SU-DHL-6 (cell line): ENCODE results near the gene CAPN5.

Source experiments
- H2AFZ ChIP-seq: fragments of 200-600 bp; sonication (generic); 2 replicates; pipeline ENCODE4 v1.6.1; 2014; ENCODE audit warnings: low read depth, mild to moderate bottlenecking, moderate library complexity, mixed read lengths, antibody characterized with exemption, low read length; ENCODE audit not compliant: severe bottlenecking
- H3F3A ChIP-seq: fragments of 200-600 bp; shearing (Covaris generic); 2 replicates; pipeline ENCODE4 v1.6.0; 2016; ENCODE audit warnings: antibody characterized with exemption, mild to moderate bottlenecking; ENCODE audit not compliant: insufficient read depth
- H3K27ac ChIP-seq: fragments of 200-600 bp; sonication (generic); 2 replicates; pipeline ENCODE4 v1.5.1; 2016; ENCODE audit warnings: low read depth, mild to moderate bottlenecking, low read length, moderate library complexity, mixed read lengths
- H3K27me3 ChIP-seq: fragments of 200-600 bp; sonication (generic), shearing (Covaris generic); 2 replicates; pipeline ENCODE4 v1.6.0; 2014; ENCODE audit warnings: mild to moderate bottlenecking, low read length
- H3K36me3 ChIP-seq: fragments of 200-600 bp; sonication (generic); 2 replicates; pipeline ENCODE4 v1.6.1; 2014; ENCODE audit warnings: mild to moderate bottlenecking, low read length, mixed read lengths
- H3K4me2 ChIP-seq: fragments of 300-600, 200-600 bp; shearing (Covaris generic), sonication (generic); 2 replicates; pipeline ENCODE4 v1.6.0; 2014; ENCODE audit warnings: low read length, low read depth, mild to moderate bottlenecking; ENCODE audit not compliant: poor library complexity, severe bottlenecking
- H3K4me3 ChIP-seq: fragments of 200-600 bp; sonication (generic); 2 replicates; pipeline ENCODE4 v1.5.1; 2014; ENCODE audit warnings: antibody characterized with exemption, low read length, mild to moderate bottlenecking, mixed read lengths; ENCODE audit not compliant: insufficient read depth, poor library complexity, severe bottlenecking
- H3K79me2 ChIP-seq: fragments of 200-600 bp; sonication (generic); 2 replicates; pipeline ENCODE4 v1.6.1; 2014; ENCODE audit warnings: mild to moderate bottlenecking, low read length, moderate library complexity; ENCODE audit not compliant: insufficient read depth
- H3K9ac ChIP-seq: fragments of 200-600 bp; sonication (generic); 2 replicates; pipeline ENCODE4 v1.7.0; 2014; ENCODE audit warnings: mild to moderate bottlenecking, low read length
- H3K9me2 ChIP-seq: fragments of 200-600 bp; sonication (generic); replicated peaks from 2 replicates; pipeline ENCODE4 v1.6.1; 2014; ENCODE audit warnings: low read length; ENCODE audit not compliant: insufficient read depth
- H3K9me3 ChIP-seq: fragments of 200-600 bp; sonication (generic); 2 replicates; pipeline ENCODE4 v1.6.1; 2014; ENCODE audit warnings: low read length, mixed read lengths; ENCODE audit not compliant: insufficient read depth
- H4K20me1 ChIP-seq: fragments of 200-600 bp; sonication (generic); 2 replicates; pipeline ENCODE4 v1.6.1; 2014; ENCODE audit warnings: low read depth, mild to moderate bottlenecking, antibody characterized with exemption, low read length, moderate library complexity, mixed read lengths
- EZH2phosphoT487 ChIP-seq: fragments of 200-600 bp; sonication (generic), shearing (Covaris generic); conservative IDR thresholded peaks from 2 replicates; pipeline ENCODE4 v1.6.1; 2018; ENCODE audit warnings: mild to moderate bottlenecking, antibody characterized with exemption, low read length, moderate library complexity, mixed read lengths
- TF ChIP-seq, protein P1 (sequence below): fragments of 200-600 bp; sonication (generic); IDR thresholded peaks from one replicate; pipeline ENCODE4 v1.5.1; 2017; ENCODE audit warnings: antibody characterized with exemption, mild to moderate bottlenecking, low read length, moderate library complexity; ENCODE audit not compliant: insufficient read depth, poor library complexity, severe bottlenecking

CAPN5 gene

DNA sequence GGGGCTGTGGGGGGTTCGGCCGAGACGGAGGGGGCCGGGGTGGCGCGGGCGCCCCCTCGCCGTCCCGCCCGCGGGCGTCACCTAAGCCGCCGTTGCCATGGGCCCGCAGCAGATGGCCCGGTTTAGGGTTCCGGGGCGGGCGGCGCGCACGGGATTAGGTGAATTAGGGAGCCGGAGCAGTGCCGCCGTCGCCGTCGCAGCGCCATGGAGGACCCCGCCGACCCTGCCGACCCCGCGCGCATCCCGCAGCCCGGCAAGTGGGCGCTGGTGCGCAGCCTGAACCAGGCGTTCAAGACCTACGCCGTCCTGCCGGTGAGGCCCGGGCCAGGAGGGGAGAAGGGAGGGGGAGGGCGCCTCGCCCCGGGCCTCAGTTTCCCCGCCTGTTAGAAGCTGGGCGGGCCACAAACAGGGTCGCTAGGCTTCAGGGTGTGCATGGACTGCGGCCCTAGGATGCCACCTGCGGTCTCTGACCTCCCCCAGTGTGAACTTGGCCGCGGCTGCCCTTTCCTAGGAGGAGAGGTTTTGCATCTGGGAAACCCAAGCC lies 71.4 kb downstream of the CAPN5 start:
- no peak for TF ChIP-seq EZH2phosphoT487
- TF ChIP-seq, protein P1, sequence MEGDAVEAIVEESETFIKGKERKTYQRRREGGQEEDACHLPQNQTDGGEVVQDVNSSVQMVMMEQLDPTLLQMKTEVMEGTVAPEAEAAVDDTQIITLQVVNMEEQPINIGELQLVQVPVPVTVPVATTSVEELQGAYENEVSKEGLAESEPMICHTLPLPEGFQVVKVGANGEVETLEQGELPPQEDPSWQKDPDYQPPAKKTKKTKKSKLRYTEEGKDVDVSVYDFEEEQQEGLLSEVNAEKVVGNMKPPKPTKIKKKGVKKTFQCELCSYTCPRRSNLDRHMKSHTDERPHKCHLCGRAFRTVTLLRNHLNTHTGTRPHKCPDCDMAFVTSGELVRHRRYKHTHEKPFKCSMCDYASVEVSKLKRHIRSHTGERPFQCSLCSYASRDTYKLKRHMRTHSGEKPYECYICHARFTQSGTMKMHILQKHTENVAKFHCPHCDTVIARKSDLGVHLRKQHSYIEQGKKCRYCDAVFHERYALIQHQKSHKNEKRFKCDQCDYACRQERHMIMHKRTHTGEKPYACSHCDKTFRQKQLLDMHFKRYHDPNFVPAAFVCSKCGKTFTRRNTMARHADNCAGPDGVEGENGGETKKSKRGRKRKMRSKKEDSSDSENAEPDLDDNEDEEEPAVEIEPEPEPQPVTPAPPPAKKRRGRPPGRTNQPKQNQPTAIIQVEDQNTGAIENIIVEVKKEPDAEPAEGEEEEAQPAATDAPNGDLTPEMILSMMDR, result no peak
- H3K27me3 ChIP-seq, result no peaks in the 10 kb centered on the region
- H2AFZ ChIP-seq, result no peak overlapping the region
- no peaks in the 10 kb centered on the region for H3F3A ChIP-seq
- no peak overlapping the region for H3K9ac ChIP-seq
- H3K9me2 ChIP-seq, result no peaks in the 10 kb centered on the region
- no peaks in the 10 kb centered on the region for H3K36me3 ChIP-seq
- H3K27ac ChIP-seq, result no peak overlapping the region
- no peak overlapping the region for H3K4me2 ChIP-seq
- H3K79me2 ChIP-seq, result no peaks in the 10 kb centered on the region
- no peak overlapping the region for H3K4me3 ChIP-seq
- no peaks in the 10 kb centered on the region for H3K9me3 ChIP-seq
- H4K20me1 ChIP-seq, result no peaks in the 10 kb centered on the region

DNA sequence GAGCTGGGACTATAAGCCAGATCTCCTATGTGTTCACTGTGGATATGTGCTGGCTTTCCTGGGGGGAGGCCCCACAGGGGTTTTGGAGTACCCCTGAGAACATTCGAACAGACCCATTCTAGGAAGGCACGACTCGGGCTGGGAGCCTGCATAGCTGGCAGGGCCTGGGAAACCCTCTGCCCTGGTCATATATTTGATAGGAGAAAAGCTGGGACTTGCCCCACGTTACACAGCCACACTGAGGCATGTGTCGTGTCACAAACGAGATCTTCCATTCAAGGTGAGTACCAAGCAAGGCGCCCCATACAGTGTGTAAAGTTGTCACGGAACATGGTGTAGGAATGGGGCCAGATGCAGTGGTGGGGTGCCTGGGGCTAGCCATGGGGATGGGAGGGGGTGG lies 72.4 kb downstream of the CAPN5 start:
- Histone ChIP-seq H3K27ac (no peak overlapping the region), H3K9me3 (no peaks in the 10 kb centered on the region), H3K4me2 (no peak overlapping the region), H3K36me3 (no peaks in the 10 kb centered on the region), H3F3A (no peaks in the 10 kb centered on the region), H3K9ac (no peak overlapping the region), H3K27me3 (no peaks in the 10 kb centered on the region), H3K4me3 (no peak overlapping the region), H2AFZ (no peak overlapping the region), H4K20me1 (no peaks in the 10 kb centered on the region), H3K79me2 (no peaks in the 10 kb centered on the region), H3K9me2 (no peaks in the 10 kb centered on the region)
- TF ChIP-seq, protein P1, result no peak
- no peak for TF ChIP-seq EZH2phosphoT487

DNA sequence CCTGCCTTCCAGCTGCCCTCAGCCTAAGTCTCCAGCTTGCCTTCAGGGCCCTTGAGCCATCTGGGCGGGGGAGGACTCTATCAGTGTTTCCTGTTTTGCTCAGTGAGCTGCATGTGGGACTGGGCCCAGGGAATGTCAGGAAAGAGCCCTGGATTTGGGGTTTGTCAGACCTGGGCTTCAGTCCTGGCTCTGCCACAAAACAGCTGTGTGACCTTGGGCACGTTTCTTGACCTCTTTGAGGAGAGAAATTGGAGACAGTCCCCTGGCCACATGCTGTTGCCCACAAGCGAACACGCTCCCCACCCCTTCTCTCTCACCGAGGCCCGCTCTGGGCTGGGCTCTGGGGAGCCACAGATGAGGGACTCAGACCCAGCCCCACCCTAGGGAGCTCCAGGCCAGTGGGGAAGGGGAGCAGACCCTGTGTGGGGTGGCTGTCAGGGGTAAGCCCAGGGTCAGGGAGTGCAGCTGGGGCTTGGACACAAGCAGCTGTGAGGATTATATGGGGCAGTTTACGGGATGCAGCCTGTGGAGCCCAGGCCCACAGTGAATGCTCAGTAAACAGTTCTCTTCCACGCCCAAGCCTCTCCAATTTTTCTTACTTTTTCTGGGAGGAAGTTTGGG lies 73.6 kb downstream of the CAPN5 start:
- H3K36me3 ChIP-seq, result no peaks in the 10 kb centered on the region
- TF ChIP-seq, protein P1, result no peak
- TF ChIP-seq EZH2phosphoT487, result no peak
- no peak overlapping the region for H3K4me2 ChIP-seq
- no peaks in the 10 kb centered on the region for H3K79me2 ChIP-seq
- no peaks in the 10 kb centered on the region for H3K9me3 ChIP-seq
- H3K4me3 ChIP-seq, result no peak overlapping the region
- H2AFZ ChIP-seq, result no peak overlapping the region
- no peaks in the 10 kb centered on the region for H3F3A ChIP-seq
- no peaks in the 10 kb centered on the region for H3K27me3 ChIP-seq
- no peaks in the 10 kb centered on the region for H4K20me1 ChIP-seq
- H3K27ac ChIP-seq, result no peak overlapping the region
- no peaks in the 10 kb centered on the region for H3K9me2 ChIP-seq
- H3K9ac ChIP-seq, result no peak overlapping the region
